ENCODE results near the gene WDR6. TPM values are rescaled to one million over a fixed set of nuclear protein-coding genes. Genes with fewer than 3 reads are reported as not detected.
A peak's percentile ranks its signal among the peaks of the same experiment; 100 is the strongest.

Gene WDR6
- polyA plus RNA-seq, 2 of the 4 experiments (the other 2 are of a cell fraction): 64.2 to 99.6 TPM

DNA sequence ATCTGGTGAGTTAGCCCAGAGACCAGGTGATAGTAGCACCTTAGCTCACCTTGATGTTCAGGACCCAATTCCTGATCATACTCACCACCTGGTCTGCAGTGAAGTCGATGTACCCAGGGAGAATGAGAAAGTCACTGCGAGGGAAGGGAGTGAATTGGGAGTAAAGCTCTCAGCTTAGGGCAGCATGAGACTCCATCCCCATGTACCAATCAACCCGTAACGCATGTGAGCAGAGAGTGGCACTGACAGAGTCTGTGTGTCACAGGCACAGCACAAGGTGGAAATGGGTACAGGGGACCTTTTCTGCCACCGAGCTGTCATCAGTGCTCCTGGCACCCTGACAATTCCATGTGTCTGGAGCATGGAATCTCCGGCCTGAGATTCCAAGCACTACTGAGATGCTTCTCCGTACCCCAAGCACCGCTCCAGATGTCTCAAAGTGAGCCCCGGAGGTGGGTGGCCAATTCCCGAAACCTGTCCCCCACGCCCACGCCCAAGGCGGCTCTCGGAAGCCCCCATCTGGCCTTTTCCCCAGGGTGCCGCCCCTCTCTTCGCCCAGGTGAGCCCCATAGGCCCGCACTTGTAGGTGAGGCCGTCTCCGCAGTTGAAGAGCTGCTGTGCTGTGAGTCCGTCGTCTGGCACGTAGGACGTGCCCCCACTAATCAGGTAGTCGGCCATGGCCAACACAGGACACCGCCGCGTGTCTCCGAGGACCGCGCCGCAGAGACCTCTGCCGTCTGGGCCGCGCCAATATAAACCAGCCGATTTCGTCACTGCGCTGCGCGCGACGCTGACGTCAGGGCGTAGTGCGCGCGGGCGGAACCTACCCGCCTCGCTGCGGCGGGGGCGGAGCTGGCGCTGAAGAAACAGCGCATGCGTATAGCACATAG, 21.7 kb downstream of the WDR6 start, which contains the start of gene IMPDH2:
TSS of gene IMPDH2 (minus strand) at position 726 of the 890 bp plus-strand sequence. CDS start at position 678, 48 bp downstream.
- H3K9me3 ChIP-seq: no peaks in the 10 kb centered on the region
- ATAC-seq (peak; percentile 83 to 88), DNase-seq (ENCODE audit: low read depth in 1 of 2, low spot score in 1 of 2) (peak; percentile 47 to 91), FAIRE-seq (no peak)
- TF ChIP-seq PBX3 (IDR thresholded peaks at IDR 0.05) (peak; percentile 60), ZSCAN20 (CRISPR knock-in tag; IDR thresholded peaks at IDR 0.05) (no peak), POLR2AphosphoS2 (conservative IDR thresholded peaks at IDR 0.05; ENCODE audit: low read length) (no peak; the same call in 1 of the 2 replicates), CEBPB (IDR thresholded peaks at IDR 0.05) (peak; percentile 12 to 75; a peak in 2 of 4 replicates), FOSL2 (IDR thresholded peaks at IDR 0.05) (no peak), FOSL2 (CRISPR knock-in tag; IDR thresholded peaks at IDR 0.05) (peak; percentile 40; the same call in 1 of the 2 replicates), REST (IDR thresholded peaks at IDR 0.05) (peak; percentile 16; the same call in 1 of the 2 replicates), HMGXB4 (CRISPR knock-in tag; IDR thresholded peaks at IDR 0.05; ENCODE audit: borderline replicate concordance) (peak; percentile 52; the same call in 1 of the 2 replicates), MAFK (IDR thresholded peaks at IDR 0.05; ENCODE audit: partially characterized antibody) (no peak), MAX (IDR thresholded peaks at IDR 0.05) (peak; percentile 94), RARB (CRISPR knock-in tag; IDR thresholded peaks at IDR 0.05) (peak; percentile 81), EHMT2 (IDR thresholded peaks at IDR 0.05; ENCODE audit: low read depth) (no peak), TP53 (CRISPR knock-in tag; IDR thresholded peaks at IDR 0.05) (peak; percentile 90; the same call in 1 of the 2 replicates), PHF8 (IDR thresholded peaks at IDR 0.05; ENCODE audit: borderline replicate concordance, low read depth) (peak; percentile 91), BCL3 (IDR thresholded peaks at IDR 0.05) (peak; percentile 96), BHLHE40 (IDR thresholded peaks at IDR 0.05; ENCODE audit: low read depth, low read length) (no peak), HOXB13 (CRISPR knock-in tag; IDR thresholded peaks at IDR 0.05; ENCODE audit: low read depth) (peak; percentile 59; the same call in 1 of the 2 replicates), ZNF302 (CRISPR knock-in tag; IDR thresholded peaks at IDR 0.05) (no peak), FOXS1 (CRISPR knock-in tag; IDR thresholded peaks at IDR 0.05) (0 out of 2 replicates have a peak, but pooled peaks have one; percentile 22), EP300 (IDR thresholded peaks at IDR 0.05) (no peak), JUN (IDR thresholded peaks at IDR 0.05) (peak; percentile 87 to 96), MYC (IDR thresholded peaks at IDR 0.05; ENCODE audit: borderline replicate concordance, low read length) (peak; percentile 84; the same call in 1 of the 2 replicates), TFCP2L1 (CRISPR knock-in tag; IDR thresholded peaks at IDR 0.05) (peak; percentile 88), HOXB5 (CRISPR knock-in tag; IDR thresholded peaks at IDR 0.05) (peak; percentile 86; the same call in 1 of the 2 replicates), POLR2A (IDR thresholded peaks at IDR 0.05; ENCODE audit: low read length) (peak; percentile 100), RFX5 (IDR thresholded peaks at IDR 0.05) (no peak)
- TF ChIP-seq, protein P1, sequence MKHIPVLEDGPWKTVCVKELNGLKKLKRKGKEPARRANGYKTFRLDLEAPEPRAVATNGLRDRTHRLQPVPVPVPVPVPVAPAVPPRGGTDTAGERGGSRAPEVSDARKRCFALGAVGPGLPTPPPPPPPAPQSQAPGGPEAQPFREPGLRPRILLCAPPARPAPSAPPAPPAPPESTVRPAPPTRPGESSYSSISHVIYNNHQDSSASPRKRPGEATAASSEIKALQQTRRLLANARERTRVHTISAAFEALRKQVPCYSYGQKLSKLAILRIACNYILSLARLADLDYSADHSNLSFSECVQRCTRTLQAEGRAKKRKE (CRISPR knock-in tag; IDR thresholded peaks at IDR 0.05; ENCODE audit: low read depth): 0 out of 2 replicates have a peak, but pooled peaks have one; percentile 31
- TF ChIP-seq, protein P2, sequence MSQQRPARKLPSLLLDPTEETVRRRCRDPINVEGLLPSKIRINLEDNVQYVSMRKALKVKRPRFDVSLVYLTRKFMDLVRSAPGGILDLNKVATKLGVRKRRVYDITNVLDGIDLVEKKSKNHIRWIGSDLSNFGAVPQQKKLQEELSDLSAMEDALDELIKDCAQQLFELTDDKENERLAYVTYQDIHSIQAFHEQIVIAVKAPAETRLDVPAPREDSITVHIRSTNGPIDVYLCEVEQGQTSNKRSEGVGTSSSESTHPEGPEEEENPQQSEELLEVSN (IDR thresholded peaks at IDR 0.05; ENCODE audit: borderline replicate concordance, low read depth): peak; percentile 84
- ChIA-PET POLR2A (interaction anchor here (0.6 to 1.8 kb wide), 22 partner anchors 8 to 541 kb away, joined by 3 to 28 read pairs (median 4); partner anchors contain the start of genes DAG1, LAMB2, P4HTM and QRICH1), CTCF (interaction anchor here (0.8 to 1.7 kb wide), 6 partner anchors 9 to 66 kb away, joined by 3 to 5 read pairs (median 4); partner anchors contain the start of gene QRICH1)
- H3K27ac ChIP-seq: peak within 1 kb of the TSS; percentile 90 to 91
- peaks cover 14% of the 10 kb centered on the region for H3K4me1 ChIP-seq
- peak within 1 kb of the TSS; percentile 99 for H3K4me2 ChIP-seq
- WGBS (ENCODE audit: missing lambda C conversion rate): 3% methylated on average over 7 of the region's 55 CpGs
- peak within 1 kb of the TSS; percentile 81 for H3K4me3 ChIP-seq
